ENCODE data around the gene GIMAP5.

The GIMAP5 gene

GRCh38 chr7:150737265-150738055 is at the start of gene GIMAP5:
TSS of gene GIMAP5 (plus strand) at chr7:150737418. CDS start at chr7:150740885, 3,467 bp downstream.
- peaks cover 29% of the 10 kb centered on the region for H3K4me1 Mint-ChIP-seq
- H3K27me3 Mint-ChIP-seq (ENCODE audit: low read depth, poor library complexity), result peaks cover 16% of the 10 kb centered on the region
- H3K27ac Mint-ChIP-seq, result no peak within 1 kb of the TSS
- H3K9me3 Mint-ChIP-seq, result peaks cover 25% of the 10 kb centered on the region
- H3K4me3 Mint-ChIP-seq, result no peak within 1 kb of the TSS
- no peak for DNase-seq
- no peak for TF ChIP-seq CTCF (IDR thresholded peaks at IDR 0.05)
- no peaks in the 10 kb centered on the region for H3K36me3 Mint-ChIP-seq (ENCODE audit: low read depth)

GRCh38 chr7:150688630-150689029 is 48.6 kb upstream of the GIMAP5 start:
- no peak for DNase-seq
- H3K27me3 Mint-ChIP-seq (ENCODE audit: low read depth, poor library complexity), result peaks cover 10% of the 10 kb centered on the region
- no peaks in the 10 kb centered on the region for H3K36me3 Mint-ChIP-seq (ENCODE audit: low read depth)
- H3K27ac Mint-ChIP-seq, result no peak overlapping the region
- TF ChIP-seq CTCF (IDR thresholded peaks at IDR 0.05), result no peak
- peaks cover 8% of the 10 kb centered on the region for H3K9me3 Mint-ChIP-seq
- H3K4me1 Mint-ChIP-seq, result no peaks in the 10 kb centered on the region
- no peak overlapping the region for H3K4me3 Mint-ChIP-seq

- no peak for DNase-seq
- Mint-ChIP-seq H3K36me3 (ENCODE audit: low read depth) (no peaks in the 10 kb centered on the region), H3K4me1 (no peaks in the 10 kb centered on the region), H3K27me3 (ENCODE audit: low read depth, poor library complexity) (no peaks in the 10 kb centered on the region), H3K4me3 (no peak overlapping the region), H3K27ac (no peak overlapping the region), H3K9me3 (peaks cover 39% of the 10 kb centered on the region)
- TF ChIP-seq CTCF (IDR thresholded peaks at IDR 0.05), result no peak
Observed at GRCh38 chr7:150695654-150696053, 41.6 kb upstream of the GIMAP5 start.

- peaks cover 64% of the 10 kb centered on the region for H3K9me3 Mint-ChIP-seq
- no peaks in the 10 kb centered on the region for H3K4me1 Mint-ChIP-seq
- H3K27ac Mint-ChIP-seq, result no peak overlapping the region
- TF ChIP-seq CTCF (IDR thresholded peaks at IDR 0.05), result no peak
- H3K36me3 Mint-ChIP-seq (ENCODE audit: low read depth), result peaks cover 16% of the 10 kb centered on the region
- DNase-seq, result no peak
- no peak overlapping the region for H3K4me3 Mint-ChIP-seq
- H3K27me3 Mint-ChIP-seq (ENCODE audit: low read depth, poor library complexity), result peaks cover 3% of the 10 kb centered on the region
Observed at GRCh38 chr7:150703209-150703608, 34.0 kb upstream of the GIMAP5 start.

- H3K4me3 Mint-ChIP-seq, result no peak overlapping the region
- H3K27ac Mint-ChIP-seq, result no peak overlapping the region
- no peak for TF ChIP-seq CTCF (IDR thresholded peaks at IDR 0.05)
- DNase-seq, result no peak
- H3K36me3 Mint-ChIP-seq (ENCODE audit: low read depth), result no peaks in the 10 kb centered on the region
- peaks cover 21% of the 10 kb centered on the region for H3K9me3 Mint-ChIP-seq
- peaks cover 10% of the 10 kb centered on the region for H3K27me3 Mint-ChIP-seq (ENCODE audit: low read depth, poor library complexity)
- H3K4me1 Mint-ChIP-seq, result peaks cover 16% of the 10 kb centered on the region
Observed at GRCh38 chr7:150715293-150715692, 21.9 kb upstream of the GIMAP5 start.

- Mint-ChIP-seq H3K4me1 (peaks cover 16% of the 10 kb centered on the region), H3K36me3 (ENCODE audit: low read depth) (no peaks in the 10 kb centered on the region), H3K9me3 (peaks cover 21% of the 10 kb centered on the region), H3K4me3 (no peak overlapping the region), H3K27ac (no peak overlapping the region), H3K27me3 (ENCODE audit: low read depth, poor library complexity) (peaks cover 10% of the 10 kb centered on the region)
- no peak for TF ChIP-seq CTCF (IDR thresholded peaks at IDR 0.05)
- no peak for DNase-seq
Observed at GRCh38 chr7:150715738-150716137, 21.5 kb upstream of the GIMAP5 start.

Data from nephron progenitor cell (in vitro differentiated cells).